SK-N-SH (cell line): ENCODE measurements around the gene CDKAL1. TPM values are rescaled to one million over a fixed set of nuclear protein-coding genes. Genes with fewer than 3 reads are reported as not detected.

Experiments used
- CTCF ChIA-PET: fragments of 300-600, 350-600 bp; formaldehyde crosslinking; extraction: SDS; loops from one replicate; lab custom pipeline; 2021; lab: Yijun Ruan, JAX
- POLR2A ChIA-PET: fragments of 350-600 bp; sonication (Branson Sonifier 250); formaldehyde crosslinking; extraction: SDS; loops from one replicate; lab custom pipeline; 2020; ENCODE audit warnings: antibody characterized with exemption, inconsistent platforms; lab: Yijun Ruan, JAX
- DNase-seq: peaks from one replicate; pipeline ENCODE4 v3.0.0; 2012
- H2AFZ ChIP-seq: fragments of 200-600 bp; sonication (generic); 2 replicates; pipeline ENCODE4 v1.8.1; 2016; ENCODE audit warnings: antibody characterized with exemption, mild to moderate bottlenecking, low read depth
- H3F3A ChIP-seq: fragments of 200-600 bp; sonication (generic); replicated peaks from 2 replicates; pipeline ENCODE3; 2016; ENCODE audit warnings: antibody characterized with exemption, mild to moderate bottlenecking; ENCODE audit not compliant: insufficient read depth
- H3K27ac ChIP-seq, 2 experiments: fragments of 200-500 bp in 1 of 2; fragments of 200-600 bp in 1 of 2; sonication (Bioruptor generic) in 1 of 2; sonication (generic), shearing (Covaris generic) in 1 of 2; 2 replicates each; pipeline versions ENCODE4 v1.5.1 to v1.6.1; 2014 to 2016; ENCODE audit warnings: low read depth in 2 of 2, inconsistent platforms in 1 of 2, low read length in 1 of 2, mild to moderate bottlenecking in 1 of 2, mixed read lengths in 1 of 2
- H3K27me3 ChIP-seq: fragments of 200-600 bp; sonication (generic), shearing (Covaris generic); 2 replicates; pipeline ENCODE4 v1.6.1; 2016; ENCODE audit warnings: mixed run types; ENCODE audit not compliant: insufficient read depth
- H3K36me3 ChIP-seq, 2 experiments: fragments of 200-500 bp in 1 of 2; fragments of 200-600 bp in 1 of 2; sonication (Bioruptor generic) in 1 of 2; sonication (generic) in 1 of 2; replicated peaks in 1 of 2; 2 replicates each; pipeline versions ENCODE3 to v1.5.1; 2014 to 2016; ENCODE audit warnings: low read length in 1 of 2, mild to moderate bottlenecking in 1 of 2; ENCODE audit not compliant: insufficient read depth in 2 of 2, control insufficient read depth in 1 of 2
- H3K4me1 ChIP-seq, 2 experiments: fragments of 200-500 bp in 1 of 2; fragments of 200-600 bp in 1 of 2; sonication (Bioruptor generic) in 1 of 2; sonication (generic), shearing (Covaris generic) in 1 of 2; 2 replicates each; pipeline versions ENCODE4 v1.5.1 to v1.6.1; 2014 to 2016; ENCODE audit warnings: low read depth in 1 of 2, low read length in 1 of 2, mixed run types in 1 of 2; ENCODE audit not compliant: insufficient read depth in 2 of 2, control insufficient read depth in 1 of 2
- H3K4me2 ChIP-seq: fragments of 200-600 bp; sonication (generic), shearing (Covaris generic); 2 replicates; pipeline ENCODE4 v1.6.1; 2017; ENCODE audit warnings: mixed run types
- H3K4me3 ChIP-seq, 2 experiments: fragments of 200-500 bp in 1 of 2; fragments of 200-600 bp in 1 of 2; sonication (Bioruptor generic) in 1 of 2; sonication (generic), shearing (Covaris generic) in 1 of 2; 2 replicates each; pipeline versions ENCODE4 v1.5.1 to v1.8.1; 2014 to 2016; ENCODE audit warnings: low read depth in 2 of 2, inconsistent platforms in 1 of 2, low read length in 1 of 2, mild to moderate bottlenecking in 1 of 2, mixed read lengths in 1 of 2, moderate library complexity in 1 of 2
- H3K79me2 ChIP-seq: fragments of 200-600 bp; sonication (generic); 2 replicates; pipeline ENCODE4 v1.8.1; 2017; ENCODE audit warnings: mild to moderate bottlenecking; ENCODE audit not compliant: insufficient read depth
- H3K9ac ChIP-seq: fragments of 200-600 bp; sonication (generic); 2 replicates; pipeline ENCODE4 v1.6.1; 2017; ENCODE audit warnings: mixed run types
- H3K9me2 ChIP-seq: fragments of 200-600 bp; sonication (generic); 2 replicates; pipeline ENCODE4 v1.6.1; 2017; ENCODE audit warnings: mixed run types
- H3K9me3 ChIP-seq: fragments of 200-600 bp; sonication (generic); 2 replicates; pipeline ENCODE4 v1.6.1; 2017; ENCODE audit warnings: mixed run types, mild to moderate bottlenecking, moderate library complexity
- H4K20me1 ChIP-seq: fragments of 200-600 bp; sonication (generic); 2 replicates; pipeline ENCODE4 v1.6.1; 2017; ENCODE audit warnings: mild to moderate bottlenecking, mixed run types; ENCODE audit not compliant: insufficient read depth
- ELF1 ChIP-seq: IDR thresholded peaks from 2 replicates; pipeline ENCODE4 v1.4.0; 2012
- EP300 ChIP-seq, 2 experiments: IDR thresholded peaks; 2 replicates each; pipeline versions ENCODE4 v1.4.0 to v1.6.1; 2012; ENCODE audit warnings: borderline replicate concordance in 1 of 2, low read depth in 1 of 2, low read length in 1 of 2
- FOSL2 ChIP-seq: IDR thresholded peaks from 2 replicates; pipeline ENCODE4 v1.4.0; 2012; ENCODE audit warnings: low read depth, mild to moderate bottlenecking, moderate library complexity, borderline replicate concordance
- FOXJ3 ChIP-seq: sonication (generic); formaldehyde crosslinking; IDR thresholded peaks from 2 replicates; pipeline ENCODE4 v1.5.1; 2020; ENCODE audit warnings: mild to moderate bottlenecking, missing genetic modification reagents
- GABPA ChIP-seq: IDR thresholded peaks from 2 replicates; pipeline ENCODE4 v1.4.0; 2012; ENCODE audit warnings: low read depth, mild to moderate bottlenecking
- IRF3 ChIP-seq: fragments of 150-350 bp; IDR thresholded peaks from 2 replicates; pipeline ENCODE4 v1.6.1; 2016; ENCODE audit warnings: mild to moderate bottlenecking, low read depth, low read length
- JUND ChIP-seq: IDR thresholded peaks from 2 replicates; pipeline ENCODE4 v1.4.0; 2012
- MXI1 ChIP-seq: IDR thresholded peaks from 2 replicates; pipeline ENCODE4 v1.6.1; 2012; ENCODE audit warnings: mild to moderate bottlenecking, low read depth, low read length, improper control_type of control experiment
- NRF1 ChIP-seq: IDR thresholded peaks from 2 replicates; pipeline ENCODE4 v1.6.1; 2012; ENCODE audit warnings: low read depth, mild to moderate bottlenecking, low read length
- RXRA ChIP-seq: IDR thresholded peaks from 2 replicates; pipeline ENCODE4 v1.4.0; 2012; ENCODE audit warnings: low read depth, mild to moderate bottlenecking, borderline replicate concordance
- SIN3A ChIP-seq: IDR thresholded peaks from 2 replicates; pipeline ENCODE4 v1.6.1; 2012; ENCODE audit warnings: low read depth, mild to moderate bottlenecking, low read length, moderate library complexity, borderline replicate concordance
- SMC3 ChIP-seq: IDR thresholded peaks from 2 replicates; pipeline ENCODE4 v1.6.1; 2012; ENCODE audit warnings: low read depth, low read length, improper control_type of control experiment
- TAF1 ChIP-seq: IDR thresholded peaks from 2 replicates; pipeline ENCODE4 v1.6.1; 2012; ENCODE audit warnings: low read depth, mild to moderate bottlenecking, low read length, moderate library complexity, borderline replicate concordance
- TCF12 ChIP-seq: IDR thresholded peaks from 2 replicates; pipeline ENCODE4 v1.4.0; 2012
- TEAD4 ChIP-seq: IDR thresholded peaks from 2 replicates; pipeline ENCODE4 v1.4.0; 2012; ENCODE audit warnings: mild to moderate bottlenecking, borderline replicate concordance; ENCODE audit not compliant: insufficient read depth
- YY1 ChIP-seq: IDR thresholded peaks from 2 replicates; pipeline ENCODE4 v1.4.0; 2012; ENCODE audit warnings: low read depth, mild to moderate bottlenecking
- WGBS: methylation state at CpG from one replicate; pipeline ENCODE4 v1.1.6; 2017; ENCODE audit warnings: low lambda C conversion rate; 5-methylcytosine and 5-hydroxymethylcytosine counted together
- polyA plus RNA-seq, 3 experiments: library from polyadenylated mRNA; depleted of rRNA; stranded (reverse); fragments of >200 nt; gene quantifications; 2 replicates each; pipeline ENCODE4 v1.2.3, GENCODE V29; 2012
- TF ChIP-seq, protein P1 (sequence below): IDR thresholded peaks from 2 replicates; pipeline ENCODE4 v1.6.1; 2012; ENCODE audit warnings: mild to moderate bottlenecking, low read depth, low read length, moderate library complexity

The CDKAL1 gene
- polyA plus RNA-seq, 1 of the 3 experiments (the other 2 are of a cell fraction): 2.6 TPM

GRCh38 chr6:21101694-21102093, 567.4 kb downstream of the CDKAL1 start:
- Histone ChIP-seq H2AFZ (no peak overlapping the region), H3K79me2 (no peaks in the 10 kb centered on the region), H3K9me2 (no peaks in the 10 kb centered on the region), H3F3A (no peaks in the 10 kb centered on the region), H3K9ac (no peak overlapping the region), H3K4me1 (no peaks in the 10 kb centered on the region; a peak in 1 of 4 replicates), H3K36me3 (no peaks in the 10 kb centered on the region), H3K27ac (no peak overlapping the region), H3K27me3 (no peaks in the 10 kb centered on the region), H3K4me2 (no peak overlapping the region)
- CTCF ChIA-PET: interaction anchor here (0.8 to 1.4 kb wide), 2 partner anchors 14 to 22 kb away, joined by 3 to 4 read pairs; no protein-coding TSS in a partner anchor
- 84% methylated on average over 1 of the region's 1 CpG for WGBS
- TF ChIP-seq YY1 (no peak), RXRA (no peak), JUND (no peak), TCF12 (no peak), TEAD4 (no peak), TAF1 (no peak), ELF1 (no peak), NRF1 (no peak), FOXJ3 (CRISPR knock-in tag) (no peak), GABPA (no peak), SIN3A (no peak), FOSL2 (no peak), IRF3 (no peak), MXI1 (no peak), SMC3 (no peak), EP300 (IDR thresholded peaks at IDR 0.05; ENCODE audit: borderline replicate concordance in 1 of 2, low read depth in 1 of 2, low read length in 1 of 2) (no peak)
- TF ChIP-seq, protein P1, sequence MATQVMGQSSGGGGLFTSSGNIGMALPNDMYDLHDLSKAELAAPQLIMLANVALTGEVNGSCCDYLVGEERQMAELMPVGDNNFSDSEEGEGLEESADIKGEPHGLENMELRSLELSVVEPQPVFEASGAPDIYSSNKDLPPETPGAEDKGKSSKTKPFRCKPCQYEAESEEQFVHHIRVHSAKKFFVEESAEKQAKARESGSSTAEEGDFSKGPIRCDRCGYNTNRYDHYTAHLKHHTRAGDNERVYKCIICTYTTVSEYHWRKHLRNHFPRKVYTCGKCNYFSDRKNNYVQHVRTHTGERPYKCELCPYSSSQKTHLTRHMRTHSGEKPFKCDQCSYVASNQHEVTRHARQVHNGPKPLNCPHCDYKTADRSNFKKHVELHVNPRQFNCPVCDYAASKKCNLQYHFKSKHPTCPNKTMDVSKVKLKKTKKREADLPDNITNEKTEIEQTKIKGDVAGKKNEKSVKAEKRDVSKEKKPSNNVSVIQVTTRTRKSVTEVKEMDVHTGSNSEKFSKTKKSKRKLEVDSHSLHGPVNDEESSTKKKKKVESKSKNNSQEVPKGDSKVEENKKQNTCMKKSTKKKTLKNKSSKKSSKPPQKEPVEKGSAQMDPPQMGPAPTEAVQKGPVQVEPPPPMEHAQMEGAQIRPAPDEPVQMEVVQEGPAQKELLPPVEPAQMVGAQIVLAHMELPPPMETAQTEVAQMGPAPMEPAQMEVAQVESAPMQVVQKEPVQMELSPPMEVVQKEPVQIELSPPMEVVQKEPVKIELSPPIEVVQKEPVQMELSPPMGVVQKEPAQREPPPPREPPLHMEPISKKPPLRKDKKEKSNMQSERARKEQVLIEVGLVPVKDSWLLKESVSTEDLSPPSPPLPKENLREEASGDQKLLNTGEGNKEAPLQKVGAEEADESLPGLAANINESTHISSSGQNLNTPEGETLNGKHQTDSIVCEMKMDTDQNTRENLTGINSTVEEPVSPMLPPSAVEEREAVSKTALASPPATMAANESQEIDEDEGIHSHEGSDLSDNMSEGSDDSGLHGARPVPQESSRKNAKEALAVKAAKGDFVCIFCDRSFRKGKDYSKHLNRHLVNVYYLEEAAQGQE: no peak
- TF ChIP-seq, all 33 proteins: peak for 0
- no peak overlapping the region for H3K4me3 ChIP-seq
- no peaks in the 10 kb centered on the region for H3K9me3 ChIP-seq
- POLR2A ChIA-PET: no interaction called here
- DNase-seq: no peak
- H4K20me1 ChIP-seq: no peaks in the 10 kb centered on the region
